Glutamatergic neuron (in vitro differentiated cells): Measurements from ENCODE around the gene MAGED2. TPM values are rescaled to one million over a fixed set of nuclear protein-coding genes. Genes with fewer than 3 reads are reported as not detected.
"Not testable (repeated sequence)": the region's sequence is repeated elsewhere in the genome, so short reads cannot be mapped to it uniquely, and the experiment has no call there.

Experiments
- DNase-seq: peaks from one replicate; pipeline ENCODE4 v3.0.0; 2022
- H3K27ac Mint-ChIP-seq: one replicate; pipeline ENCODE4 v1.8.0; 2020; ENCODE audit warnings: mild to moderate bottlenecking, mixed read lengths, inconsistent platforms; ENCODE audit not compliant: unreplicated experiment
- H3K27me3 Mint-ChIP-seq: one replicate; pipeline ENCODE4 v1.8.0; 2020; ENCODE audit warnings: mild to moderate bottlenecking, moderate library complexity, mixed read lengths, inconsistent platforms; ENCODE audit not compliant: unreplicated experiment
- H3K36me3 Mint-ChIP-seq: one replicate; pipeline ENCODE4 v1.8.0; 2020; ENCODE audit warnings: mild to moderate bottlenecking, mixed read lengths, inconsistent platforms; ENCODE audit not compliant: unreplicated experiment
- H3K4me1 Mint-ChIP-seq: one replicate; pipeline ENCODE4 v1.8.0; 2020; ENCODE audit warnings: mild to moderate bottlenecking, low read depth, mixed read lengths, inconsistent platforms; ENCODE audit not compliant: unreplicated experiment
- H3K4me3 Mint-ChIP-seq: one replicate; pipeline ENCODE4 v1.8.0; 2020; ENCODE audit warnings: mild to moderate bottlenecking, mixed read lengths, inconsistent platforms; ENCODE audit not compliant: unreplicated experiment
- H3K9me3 Mint-ChIP-seq: one replicate; pipeline ENCODE4 v1.8.0; 2020; ENCODE audit warnings: mild to moderate bottlenecking, moderate library complexity, mixed read lengths, inconsistent platforms; ENCODE audit not compliant: unreplicated experiment
- CTCF ChIP-seq: fragments of 200-600 bp; sonication (generic); IDR thresholded peaks from one replicate; pipeline ENCODE4 v1.5.0; 2021; ENCODE audit not compliant: partially characterized antibody, unreplicated experiment
- long read RNA-seq: library from polyadenylated mRNA; unstranded; transcript quantifications from one replicate; pipeline ENCODE4 v2.0.0, GENCODE V29; 2020; ENCODE audit not compliant: unreplicated experiment
- total RNA-seq: library from RNA; stranded (reverse); fragmentation: NEBNext Ultra II Directional; extraction: Animal tissue kit (Norgen Biotek cat#: 25700); gene quantifications from one replicate; pipeline ENCODE4 v1.2.1, GENCODE V29; 2021; ENCODE audit not compliant: unreplicated experiment

Gene MAGED2, protein sequence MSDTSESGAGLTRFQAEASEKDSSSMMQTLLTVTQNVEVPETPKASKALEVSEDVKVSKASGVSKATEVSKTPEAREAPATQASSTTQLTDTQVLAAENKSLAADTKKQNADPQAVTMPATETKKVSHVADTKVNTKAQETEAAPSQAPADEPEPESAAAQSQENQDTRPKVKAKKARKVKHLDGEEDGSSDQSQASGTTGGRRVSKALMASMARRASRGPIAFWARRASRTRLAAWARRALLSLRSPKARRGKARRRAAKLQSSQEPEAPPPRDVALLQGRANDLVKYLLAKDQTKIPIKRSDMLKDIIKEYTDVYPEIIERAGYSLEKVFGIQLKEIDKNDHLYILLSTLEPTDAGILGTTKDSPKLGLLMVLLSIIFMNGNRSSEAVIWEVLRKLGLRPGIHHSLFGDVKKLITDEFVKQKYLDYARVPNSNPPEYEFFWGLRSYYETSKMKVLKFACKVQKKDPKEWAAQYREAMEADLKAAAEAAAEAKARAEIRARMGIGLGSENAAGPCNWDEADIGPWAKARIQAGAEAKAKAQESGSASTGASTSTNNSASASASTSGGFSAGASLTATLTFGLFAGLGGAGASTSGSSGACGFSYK
- total RNA-seq: 308 TPM
- long read RNA-seq, transcript MAGED2-206 (13 exons, 2,189 nt): major isoform, 380 of 608 reads
- long read RNA-seq, transcript MAGED2-203 (12 exons, 2,066 nt): minor isoform, 47 of 608 reads
- long read RNA-seq, transcript MAGED2-204 (13 exons, 2,048 nt): minor isoform, 66 of 608 reads
- long read RNA-seq, transcript MAGED2-201 (12 exons, 1,958 nt): minor isoform, 11 of 608 reads
- long read RNA-seq, partial matches to known transcripts: 46 of 608 reads
- long read RNA-seq, other reads (novel, unspliced or antisense): 58 of 608 reads

DNA sequence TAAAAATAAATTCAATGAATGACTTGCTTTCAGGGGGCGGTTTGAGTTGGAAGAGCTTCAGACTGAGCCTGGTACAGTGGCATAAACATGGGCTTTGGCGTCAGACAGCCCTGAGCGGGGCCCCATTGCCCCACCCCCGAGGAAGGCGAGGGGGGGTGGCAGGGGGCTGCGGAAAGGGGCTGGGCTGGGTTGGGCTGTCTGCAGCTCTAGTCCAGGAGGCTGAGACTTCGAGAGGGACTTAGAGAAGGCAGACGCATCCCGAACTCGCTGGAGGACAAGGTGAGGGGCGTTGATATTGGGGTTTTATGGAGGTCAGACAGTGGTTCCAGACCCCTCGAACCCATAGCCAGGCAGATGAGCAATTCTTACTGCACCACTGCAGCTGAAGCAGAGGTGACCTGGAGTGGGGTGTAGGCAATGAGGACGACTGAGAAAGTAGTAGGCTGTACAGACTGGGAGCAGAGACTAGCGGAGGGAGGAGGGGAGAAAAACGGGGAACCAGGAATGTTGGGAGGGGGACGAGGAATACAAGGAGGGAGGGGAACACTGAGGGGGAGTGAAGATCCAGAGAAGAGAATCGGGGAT, at the start of gene MAGED2:
Gene MAGED2 (plus strand): TSS at position 222 of the 585 bp plus-strand sequence. CDS start 1,587 bp downstream, outside the sequence.
- H3K27me3 Mint-ChIP-seq: peaks cover 8% of the 10 kb centered on the region
- DNase-seq: peak; percentile 58
- peaks cover 2% of the 10 kb centered on the region for H3K4me1 Mint-ChIP-seq
- peak within 1 kb of the TSS; percentile 99 for H3K27ac Mint-ChIP-seq
- H3K36me3 Mint-ChIP-seq: no peaks in the 10 kb centered on the region
- peak within 1 kb of the TSS; percentile 96 for H3K4me3 Mint-ChIP-seq
- H3K9me3 Mint-ChIP-seq: peaks cover 3% of the 10 kb centered on the region
- no peak for TF ChIP-seq CTCF

DNA sequence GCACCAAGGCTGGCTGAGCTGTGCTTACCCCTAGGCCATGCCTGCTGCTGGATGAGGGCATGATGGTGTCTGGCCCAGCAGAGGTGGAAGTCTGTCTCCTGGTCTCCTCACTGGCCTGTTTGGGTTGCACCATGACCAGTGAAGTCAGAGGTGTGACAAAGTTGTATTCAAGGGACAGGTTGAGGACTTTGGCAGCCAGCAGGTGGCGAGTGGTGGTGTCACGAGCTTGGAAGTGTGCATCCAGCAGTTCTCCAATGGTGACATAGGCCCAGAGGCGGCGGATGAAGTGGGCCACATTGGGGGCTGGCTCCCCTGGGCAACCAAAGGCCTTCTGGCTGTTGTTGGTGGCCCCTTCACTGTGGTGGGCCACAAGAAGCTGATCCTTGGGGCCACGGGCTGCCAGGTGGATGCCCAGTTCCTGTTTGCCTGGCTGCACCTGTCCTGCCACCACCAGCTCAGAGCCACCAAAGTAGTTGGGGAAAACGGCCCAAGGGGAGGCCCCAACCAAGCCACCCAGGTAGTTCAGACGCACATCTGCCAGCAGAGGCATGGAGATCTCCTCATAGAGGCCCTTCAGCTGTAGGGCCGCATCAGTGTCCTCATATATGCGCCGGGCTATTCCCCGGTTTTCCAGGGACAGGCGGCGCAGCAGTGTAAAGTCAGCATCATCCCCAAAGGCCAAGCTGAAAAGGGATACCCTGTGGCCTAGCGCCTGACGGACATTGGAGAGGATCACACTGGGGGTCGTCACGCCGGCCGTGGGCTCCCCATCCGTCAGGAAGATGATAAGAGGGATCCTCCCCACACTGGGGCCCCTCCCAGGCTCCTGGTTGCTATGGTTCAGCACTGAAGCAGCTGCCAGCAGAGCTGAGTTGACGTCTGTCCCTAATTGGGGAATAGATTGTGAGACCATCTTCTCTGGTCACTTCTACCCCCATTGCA, 49.2 kb upstream of the MAGED2 start:
- Mint-ChIP-seq H3K9me3 (no peaks in the 10 kb centered on the region), H3K4me1 (no peaks in the 10 kb centered on the region), H3K27ac (no peak overlapping the region), H3K36me3 (no peaks in the 10 kb centered on the region), H3K27me3 (peaks cover 3% of the 10 kb centered on the region), H3K4me3 (no peak overlapping the region)
- no peak for DNase-seq
- no peak for TF ChIP-seq CTCF

DNA sequence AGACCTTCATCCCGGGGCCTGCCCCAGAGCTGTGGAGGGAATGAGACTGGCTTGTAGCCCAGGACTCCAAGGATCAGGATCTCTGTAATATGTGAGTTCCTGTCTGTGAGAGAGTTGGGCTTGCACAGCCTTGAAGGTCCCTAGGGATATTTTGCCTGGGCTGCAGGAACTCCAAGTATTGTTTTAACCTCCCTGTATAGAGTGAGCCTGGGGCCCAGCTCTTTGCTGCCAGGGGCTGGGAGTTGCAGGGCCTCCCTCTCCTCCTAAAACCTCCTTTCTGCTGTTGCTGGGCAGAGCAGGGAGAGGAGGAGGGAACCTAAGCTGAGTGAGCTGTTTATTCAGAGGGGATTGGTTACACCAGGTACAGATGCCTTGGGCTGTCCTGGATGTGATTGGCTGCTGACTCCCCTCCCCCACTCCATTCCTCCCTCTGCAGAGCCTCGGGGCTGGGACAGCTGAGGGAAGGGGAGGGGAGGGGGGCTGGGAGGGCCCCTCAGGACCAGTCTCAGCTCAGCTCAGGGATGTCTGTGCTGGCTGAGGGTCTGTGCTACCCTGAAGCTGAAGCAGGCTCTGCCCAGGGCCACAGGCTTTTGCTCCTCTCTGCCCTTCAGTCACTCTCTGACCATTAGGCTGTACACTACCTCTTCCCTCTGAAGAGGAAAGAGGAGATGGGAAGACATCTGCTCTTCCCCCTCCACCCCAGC, 33.0 kb upstream of the MAGED2 start:
- peak overlapping the region; percentile 83 for H3K4me3 Mint-ChIP-seq
- peaks cover 14% of the 10 kb centered on the region for H3K4me1 Mint-ChIP-seq
- not testable (repeated sequence) for H3K9me3 Mint-ChIP-seq, H3K36me3 Mint-ChIP-seq, H3K27me3 Mint-ChIP-seq
- DNase-seq: peak; percentile 46
- peak overlapping the region; percentile 99 for H3K27ac Mint-ChIP-seq

DNA sequence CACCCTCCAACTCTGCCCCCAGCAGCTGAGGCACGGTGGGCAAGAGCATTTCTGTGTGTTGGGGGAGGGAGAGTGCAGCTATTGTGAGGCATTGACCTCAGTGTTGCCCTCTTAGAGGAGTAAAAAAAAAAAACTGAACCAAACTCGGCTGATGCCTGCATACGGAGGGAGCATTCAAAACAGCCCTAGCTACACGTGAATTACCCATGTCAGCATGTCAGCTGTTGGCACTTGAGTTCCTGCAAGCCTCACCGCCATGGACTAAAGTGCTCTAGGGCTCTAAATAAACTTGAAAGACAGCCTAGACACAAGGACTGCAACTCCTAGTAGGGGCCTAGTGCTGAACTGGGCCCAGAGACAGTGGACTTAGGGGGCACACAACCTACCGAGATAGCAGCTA, 31.5 kb upstream of the MAGED2 start:
- peak overlapping the region; percentile 95 for H3K27ac Mint-ChIP-seq
- TF ChIP-seq CTCF: no peak

More for the DNA sequence above, 31.5 kb upstream of the MAGED2 start:
- no peaks in the 10 kb centered on the region for H3K36me3 Mint-ChIP-seq
- no peak overlapping the region for H3K4me3 Mint-ChIP-seq
- peaks cover 3% of the 10 kb centered on the region for H3K9me3 Mint-ChIP-seq
- peaks cover 2% of the 10 kb centered on the region for H3K27me3 Mint-ChIP-seq
- no peak for DNase-seq
- peaks cover 14% of the 10 kb centered on the region for H3K4me1 Mint-ChIP-seq
